ENCODE measurements around the gene OPRD1.
"Not testable (repeated sequence)": the region's sequence is repeated elsewhere in the genome, so short reads cannot be mapped to it uniquely, and the experiment has no call there.

DNA sequence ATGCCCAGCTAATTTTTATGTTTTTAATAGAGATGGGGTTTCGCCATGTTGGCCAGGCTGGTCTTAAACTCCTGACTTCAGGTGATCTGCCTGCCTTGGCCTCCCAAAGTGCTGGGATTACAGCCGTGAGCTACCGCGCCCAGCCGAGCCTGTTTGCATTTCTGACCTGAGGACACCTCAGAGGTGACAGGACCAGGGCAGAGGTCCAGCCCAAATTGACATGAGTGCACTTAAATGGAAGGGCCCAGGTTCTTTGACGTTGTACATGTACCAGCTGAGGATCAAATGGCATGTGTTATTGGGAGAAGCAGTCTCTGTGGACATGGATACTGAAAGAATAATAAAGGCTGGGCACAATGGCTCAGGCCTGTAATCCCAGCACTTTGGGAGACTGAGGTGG, 35.2 kb downstream of the OPRD1 start:
- TF ChIP-seq, protein P1, sequence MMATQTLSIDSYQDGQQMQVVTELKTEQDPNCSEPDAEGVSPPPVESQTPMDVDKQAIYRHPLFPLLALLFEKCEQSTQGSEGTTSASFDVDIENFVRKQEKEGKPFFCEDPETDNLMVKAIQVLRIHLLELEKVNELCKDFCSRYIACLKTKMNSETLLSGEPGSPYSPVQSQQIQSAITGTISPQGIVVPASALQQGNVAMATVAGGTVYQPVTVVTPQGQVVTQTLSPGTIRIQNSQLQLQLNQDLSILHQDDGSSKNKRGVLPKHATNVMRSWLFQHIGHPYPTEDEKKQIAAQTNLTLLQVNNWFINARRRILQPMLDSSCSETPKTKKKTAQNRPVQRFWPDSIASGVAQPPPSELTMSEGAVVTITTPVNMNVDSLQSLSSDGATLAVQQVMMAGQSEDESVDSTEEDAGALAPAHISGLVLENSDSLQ (IDR thresholded peaks at IDR 0.05), result not testable (repeated sequence)
- not testable (repeated sequence) for TF ChIP-seq FOXM1 (IDR thresholded peaks at IDR 0.05; ENCODE audit: borderline replicate concordance); SP1 (IDR thresholded peaks at IDR 0.05); L3MBTL2 (conservative IDR thresholded peaks at IDR 0.05); SUZ12 (IDR thresholded peaks at IDR 0.05); ZNF384 (IDR thresholded peaks at IDR 0.05); TARDBP (IDR thresholded peaks at IDR 0.05); FOXA1 (IDR thresholded peaks at IDR 0.05); BHLHE40 (IDR thresholded peaks at IDR 0.05; ENCODE audit: borderline replicate concordance); CTBP1 (IDR thresholded peaks at IDR 0.05; ENCODE audit: borderline replicate concordance); ARNT (IDR thresholded peaks at IDR 0.05); NFRKB (IDR thresholded peaks at IDR 0.05)

Measured in HEK293T (cell line).